Measurements from ENCODE around the gene COL26A1. TPM values are rescaled to one million over a fixed set of nuclear protein-coding genes. Genes with fewer than 3 reads are reported as not detected.

COL26A1 gene
- total RNA-seq, 2 donors from 2014 or later, result 3.8 to 10.3 TPM

DNA sequence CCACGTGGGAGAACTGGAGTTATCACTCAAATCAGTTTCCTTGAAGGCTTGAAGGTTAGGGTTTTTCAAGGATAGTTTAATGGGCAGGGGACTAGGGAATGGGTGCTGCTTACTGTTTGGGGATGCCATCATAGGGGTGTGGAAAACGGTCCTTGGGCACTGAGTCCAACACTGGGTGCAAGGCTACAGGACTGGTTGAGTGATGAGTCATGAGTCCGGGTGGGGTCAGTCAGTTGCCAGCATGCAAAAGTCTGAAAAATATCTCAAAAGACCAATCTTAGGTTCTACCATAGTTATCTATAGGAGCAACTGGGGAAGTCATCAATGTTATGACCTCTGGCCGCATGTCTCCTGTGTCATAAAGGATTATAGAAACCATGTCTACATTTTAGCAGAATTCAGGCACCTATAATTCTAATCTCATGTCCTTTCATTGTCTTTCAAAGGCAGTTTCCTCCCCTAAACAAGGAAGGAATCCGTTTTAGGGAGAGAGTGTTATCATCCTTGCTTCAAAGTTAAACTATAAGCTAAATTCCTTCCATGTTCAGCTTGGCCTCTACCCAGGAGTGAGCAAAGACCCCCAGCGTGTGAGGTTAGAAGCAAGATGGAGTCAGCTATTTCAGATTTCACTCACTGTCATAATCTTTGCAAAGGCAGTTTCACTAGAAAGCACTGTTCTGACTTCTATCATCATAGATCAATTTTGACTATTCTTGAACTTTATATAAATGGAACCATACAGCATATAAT is 94.5 kb downstream of the COL26A1 start:
- TF ChIP-seq POLR2A (IDR thresholded peaks at IDR 0.05) (no peak), POLR2AphosphoS5 (IDR thresholded peaks at IDR 0.05) (no peak), CTCF (IDR thresholded peaks at IDR 0.05) (no peak)
- H3K4me1 ChIP-seq (replicated peaks), result no peaks in the 10 kb centered on the region
- H3K4me3 ChIP-seq, result no peak overlapping the region
- intact Hi-C loops (cut with DNase I), result no loop called here
- no peak for DNase-seq (ENCODE audit: low spot score)
- H3K27ac ChIP-seq, result no peak overlapping the region
- WGBS, result 70% methylated on average over 6 of the region's 6 CpGs
- no peaks in the 10 kb centered on the region for H3K9me3 ChIP-seq
- no peaks in the 10 kb centered on the region for H3K27me3 ChIP-seq (replicated peaks; ENCODE audit: insufficient read depth)
- H3K36me3 ChIP-seq, result no peaks in the 10 kb centered on the region

GRCh38 chr7:101465131-101465530 is 102.5 kb downstream of the COL26A1 start:
- Histone ChIP-seq H3K36me3 (no peaks in the 10 kb centered on the region), H3K4me3 (no peak overlapping the region), H3K9me3 (no peaks in the 10 kb centered on the region), H3K27ac (no peak overlapping the region), H3K27me3 (replicated peaks; ENCODE audit: insufficient read depth) (no peaks in the 10 kb centered on the region), H3K4me1 (replicated peaks) (no peaks in the 10 kb centered on the region)
- no peak for DNase-seq (ENCODE audit: low spot score)
- WGBS, result 94% methylated on average over 5 of the region's 5 CpGs
- intact Hi-C loops (cut with DNase I), result no loop called here
- TF ChIP-seq POLR2AphosphoS5 (IDR thresholded peaks at IDR 0.05) (no peak), POLR2A (IDR thresholded peaks at IDR 0.05) (no peak), CTCF (IDR thresholded peaks at IDR 0.05) (no peak)

DNA sequence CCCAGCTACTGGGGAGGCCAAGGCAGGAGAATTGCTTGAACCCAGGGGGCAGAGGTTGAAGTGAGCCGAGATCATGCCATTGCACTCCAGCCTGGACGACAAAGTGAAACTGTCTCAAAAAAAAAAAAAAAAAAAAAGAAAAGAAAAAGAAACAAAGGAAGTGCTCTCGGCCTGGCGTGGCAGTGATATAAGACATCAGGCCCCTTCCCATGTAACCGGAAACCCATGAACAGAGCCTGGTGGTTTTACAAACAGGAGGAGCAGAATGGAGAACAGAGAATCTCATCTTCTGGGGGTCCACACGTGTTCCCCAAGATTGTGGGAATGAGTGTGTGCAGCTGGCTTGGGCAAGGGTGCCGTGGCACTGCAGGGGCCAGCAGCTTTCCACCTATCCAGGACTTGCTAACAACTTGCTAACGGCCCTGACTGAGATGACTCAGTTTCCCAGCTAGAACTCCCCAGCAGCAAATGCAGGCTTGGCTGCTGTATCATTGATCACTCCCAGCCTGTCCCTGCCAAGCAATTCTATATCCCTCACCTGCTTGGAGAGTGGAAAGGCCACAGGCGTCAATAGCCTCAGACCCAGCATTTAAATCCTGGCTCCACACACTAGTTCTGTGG is 103.0 kb downstream of the COL26A1 start:
- no peak overlapping the region for H3K27ac ChIP-seq
- H3K9me3 ChIP-seq, result no peaks in the 10 kb centered on the region
- DNase-seq (ENCODE audit: low spot score), result no peak
- TF ChIP-seq CTCF (IDR thresholded peaks at IDR 0.05), result no peak
- no peak for TF ChIP-seq POLR2A (IDR thresholded peaks at IDR 0.05)
- no peak for TF ChIP-seq POLR2AphosphoS5 (IDR thresholded peaks at IDR 0.05)
- no peaks in the 10 kb centered on the region for H3K36me3 ChIP-seq
- H3K4me1 ChIP-seq (replicated peaks), result no peaks in the 10 kb centered on the region
- intact Hi-C loops (cut with DNase I), result no loop called here
- no peaks in the 10 kb centered on the region for H3K27me3 ChIP-seq (replicated peaks; ENCODE audit: insufficient read depth)
- no peak overlapping the region for H3K4me3 ChIP-seq
- WGBS, result 81% methylated on average over 9 of the region's 9 CpGs

DNA sequence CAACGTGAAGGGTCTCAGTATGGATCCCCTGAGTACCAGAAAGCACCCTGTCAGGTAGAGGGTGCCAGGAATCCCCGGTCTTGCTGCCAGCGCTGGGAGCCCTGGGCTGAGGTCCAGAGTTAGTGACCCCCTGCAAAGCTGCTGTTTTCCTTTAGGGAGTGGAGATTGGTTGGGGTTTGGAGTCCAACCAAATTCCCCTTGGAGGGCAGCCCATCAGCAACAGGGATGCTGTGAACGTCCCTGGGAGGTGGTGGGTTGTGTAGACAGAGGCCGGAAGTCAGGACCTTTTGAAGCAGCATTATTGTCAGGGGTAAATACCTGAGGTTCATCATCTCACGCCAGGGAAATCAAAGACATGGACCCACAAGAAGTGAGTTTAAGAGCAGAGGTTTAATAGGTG is 104.2 kb downstream of the COL26A1 start:
- TF ChIP-seq CTCF (IDR thresholded peaks at IDR 0.05), result no peak
- Histone ChIP-seq H3K9me3 (no peaks in the 10 kb centered on the region), H3K4me1 (replicated peaks) (no peaks in the 10 kb centered on the region), H3K27me3 (replicated peaks; ENCODE audit: insufficient read depth) (no peaks in the 10 kb centered on the region), H3K36me3 (no peaks in the 10 kb centered on the region), H3K27ac (no peak overlapping the region), H3K4me3 (no peak overlapping the region)
- WGBS, result 13% methylated on average over 6 of the region's 6 CpGs
- DNase-seq (ENCODE audit: low spot score), result no peak
- intact Hi-C loops (cut with DNase I), result no loop called here
